K562 (cell line): ENCODE results near the gene CDC23. TPM values are rescaled to one million over a fixed set of nuclear protein-coding genes. Genes with fewer than 3 reads are reported as not detected.

Experiments used
- ATAC-seq: fragments of 200-7000 bp; cut with Tn5 transposase; 3 replicates; pipeline ENCODE4 v1.9.1; 2020; ENCODE audit warnings: moderate library complexity
- BruUV-seq: library from RNA; stranded (reverse); fragments of 400-500 nt; replicated peaks from 2 replicates; lab custom pipeline; 2021; lab: Mats Ljungman, UMichigan
- CTCF ChIA-PET: fragments of 300-600 bp; formaldehyde crosslinking; extraction: SDS; loops from one replicate; lab custom pipeline; 2021; ENCODE audit warnings: low intra/inter-chr PET ratio; lab: Yijun Ruan, JAX
- POLR2A ChIA-PET: fragments of 300-600, 350-650 bp; sonication (Branson Sonifier 250); formaldehyde crosslinking; extraction: SDS; loops from one replicate; lab custom pipeline; 2021; ENCODE audit warnings: antibody characterized with exemption, inconsistent platforms; lab: Yijun Ruan, JAX
- DNase-seq, 4 experiments: peaks; one replicate each; pipeline versions ENCODE4 v3.0.0 to v3.0.0-alpha.2; 2011 to 2018; ENCODE audit warnings: low spot score in 3 of 4, mixed read lengths in 3 of 4; ENCODE audit errors: extremely low read depth in 1 of 4
- FAIRE-seq: peaks from 2 replicates; lab custom pipeline; 2011; peaks lifted over from hg19 to GRCh38; lab: Jason Lieb, UNC
- H2AFZ ChIP-seq: 2 replicates; pipeline ENCODE4 v1.6.0; 2011; ENCODE audit warnings: low read depth, low read length, control low read depth, inconsistent platforms
- H3K27ac ChIP-seq: fragments of 200-600 bp; 3 replicates; pipeline ENCODE4 v1.8.0; 2011; ENCODE audit warnings: low read depth, mild to moderate bottlenecking, control low read depth, inconsistent platforms, low read length, moderate library complexity, mixed read lengths; ENCODE audit errors: extremely low read depth
- H3K27me3 ChIP-seq, 2 experiments: fragments of 300-600 bp in 1 of 2; 2 replicates in 1 of 2; 3 replicates in 1 of 2; pipeline versions ENCODE4 v1.6.0 to v1.8.0; 2011; ENCODE audit warnings: inconsistent platforms in 2 of 2, low read length in 2 of 2, mild to moderate bottlenecking in 1 of 2, mixed read lengths in 1 of 2, moderate library complexity in 1 of 2; ENCODE audit not compliant: control insufficient read depth in 2 of 2, insufficient read depth in 2 of 2
- H3K36me3 ChIP-seq: fragments of 300-600 bp; 3 replicates; pipeline ENCODE4 v1.8.0; 2011; ENCODE audit warnings: mild to moderate bottlenecking, low read length, inconsistent platforms; ENCODE audit not compliant: control insufficient read depth, insufficient read depth
- H3K4me1 ChIP-seq, 2 experiments: fragments of 200-600 bp in 1 of 2; replicated peaks in 1 of 2; 2 replicates in 1 of 2; 3 replicates in 1 of 2; pipeline versions ENCODE4 v1.5.1 to v1.8.0; 2011; ENCODE audit warnings: inconsistent platforms in 2 of 2, low read length in 2 of 2, mild to moderate bottlenecking in 1 of 2, mixed read lengths in 1 of 2, moderate library complexity in 1 of 2; ENCODE audit not compliant: control insufficient read depth in 2 of 2, insufficient read depth in 2 of 2
- H3K4me2 ChIP-seq: 2 replicates; pipeline ENCODE4 v1.6.1; 2011; ENCODE audit warnings: low read length, control low read depth, inconsistent platforms, mixed read lengths; ENCODE audit not compliant: insufficient read depth
- H3K4me3 ChIP-seq: fragments of 200-600 bp; sonication (generic), shearing (Covaris generic); 2 replicates; pipeline ENCODE4 v1.5.1; 2016; ENCODE audit warnings: control low read depth, inconsistent platforms
- H3K79me2 ChIP-seq: fragments of 200-600 bp; 3 replicates; pipeline ENCODE4 v1.8.0; 2011; ENCODE audit warnings: low read length, inconsistent platforms; ENCODE audit not compliant: control insufficient read depth, insufficient read depth
- H3K9ac ChIP-seq, 2 experiments: 2 replicates each; pipeline versions ENCODE4 v1.6.0 to v1.6.1; 2011; ENCODE audit warnings: low read depth in 2 of 2, low read length in 2 of 2, control low read depth in 1 of 2, inconsistent platforms in 1 of 2, mild to moderate bottlenecking in 1 of 2, mixed read lengths in 1 of 2; ENCODE audit not compliant: insufficient read depth in 1 of 2
- H3K9me1 ChIP-seq: one replicate; pipeline ENCODE4 v1.6.0; 2011; ENCODE audit warnings: inconsistent platforms, mild to moderate bottlenecking, low read length, moderate library complexity; ENCODE audit not compliant: control insufficient read depth, insufficient read depth
- H3K9me3 ChIP-seq: replicated peaks from 2 replicates; pipeline ENCODE4 v1.5.1; 2011; ENCODE audit warnings: low read depth, low read length, inconsistent platforms; ENCODE audit not compliant: control insufficient read depth, insufficient read depth
- H4K20me1 ChIP-seq: replicated peaks from 2 replicates; pipeline ENCODE4 v1.6.1; 2011; ENCODE audit warnings: low read length, inconsistent platforms, mixed read lengths; ENCODE audit not compliant: control insufficient read depth, insufficient read depth
- ARID3A ChIP-seq: IDR thresholded peaks from 2 replicates; pipeline ENCODE4 v1.6.1; 2012; ENCODE audit warnings: low read depth, low read length, improper control_type of control experiment, borderline replicate concordance
- ETV6 ChIP-seq, 3 experiments: fragments of 150-350 bp in 1 of 3; sonication (generic) in 1 of 3; formaldehyde crosslinking in 1 of 3; IDR thresholded peaks; 2 replicates each; pipeline versions ENCODE4 v1.6.1 to v1.8.0; 2014 to 2022; ENCODE audit warnings: borderline replicate concordance in 2 of 3, low read depth in 2 of 3, antibody characterized with exemption in 1 of 3, low read length in 1 of 3, mild to moderate bottlenecking in 1 of 3, missing genetic modification reagents in 1 of 3
- HEY1 ChIP-seq: fragments of 250-450 bp; sonication (Bioruptor Pico); IDR thresholded peaks from 2 replicates; pipeline ENCODE4 v1.5.0; 2020; ENCODE audit warnings: mild to moderate bottlenecking, moderate library complexity, borderline replicate concordance
- KDM5B ChIP-seq: fragments of 200-600 bp; sonication (generic); IDR thresholded peaks from 2 replicates; pipeline ENCODE4 v1.6.1; 2012; ENCODE audit warnings: low read depth, mild to moderate bottlenecking, moderate library complexity, low read length, control low read depth, inconsistent platforms; ENCODE audit not compliant: insufficient replicate concordance
- MEIS2 ChIP-seq: fragments of 450-650 bp; IDR thresholded peaks from 2 replicates; pipeline ENCODE4 v1.6.1; 2014; ENCODE audit warnings: mild to moderate bottlenecking; ENCODE audit not compliant: partially characterized antibody
- MTA3 ChIP-seq: fragments of 450-650 bp; formaldehyde crosslinking; IDR thresholded peaks from 2 replicates; pipeline ENCODE4 v1.6.1; 2017; ENCODE audit warnings: mild to moderate bottlenecking, borderline replicate concordance
- NCOA2 ChIP-seq, 2 experiments: fragments of 450-650 bp; IDR thresholded peaks; 2 replicates each; pipeline ENCODE4 v1.6.1; 2018; ENCODE audit warnings: mild to moderate bottlenecking in 2 of 2, moderate library complexity in 1 of 2; ENCODE audit not compliant: partially characterized antibody in 2 of 2
- PCBP1 ChIP-seq: fragments of 200-400 bp; formaldehyde crosslinking; IDR thresholded peaks from 2 replicates; pipeline ENCODE4 v1.6.1; 2018; ENCODE audit warnings: mild to moderate bottlenecking, low read depth, low read length; ENCODE audit not compliant: poor library complexity, severe bottlenecking
- PHF8 ChIP-seq: fragments of 200-600 bp; sonication (generic); IDR thresholded peaks from 2 replicates; pipeline ENCODE4 v1.6.1; 2012; ENCODE audit warnings: mixed run types, mild to moderate bottlenecking, inconsistent platforms, low read length, moderate library complexity, borderline replicate concordance
- RFX1 ChIP-seq: fragments of 450-650 bp; IDR thresholded peaks from 2 replicates; pipeline ENCODE4 v1.6.1; 2016; ENCODE audit warnings: mild to moderate bottlenecking, moderate library complexity
- RFX7 ChIP-seq: fragments of 250-450 bp; sonication (Bioruptor Pico); IDR thresholded peaks from 2 replicates; pipeline ENCODE4 v1.5.1; 2021; ENCODE audit warnings: mild to moderate bottlenecking
- RUNX1 ChIP-seq: sonication (generic); IDR thresholded peaks from 2 replicates; pipeline ENCODE4 v1.6.1; 2016; ENCODE audit warnings: antibody characterized with exemption, low read depth
- SOX6 ChIP-seq: fragments of 450-650 bp; IDR thresholded peaks from 2 replicates; pipeline ENCODE4 v1.6.1; 2014; ENCODE audit warnings: mild to moderate bottlenecking
- TBL1XR1 ChIP-seq, 2 experiments: IDR thresholded peaks; 2 replicates each; pipeline ENCODE4 v1.6.1; 2012; ENCODE audit warnings: improper control_type of control experiment in 2 of 2, low read length in 2 of 2, mild to moderate bottlenecking in 1 of 2
- TCFL5 ChIP-seq: fragments of 250-450 bp; sonication (Bioruptor Pico); conservative IDR thresholded peaks from 2 replicates; pipeline ENCODE4 v1.6.1; 2021; ENCODE audit warnings: mild to moderate bottlenecking, moderate library complexity, matching md5 sums
- TOE1 ChIP-seq, 2 experiments: fragments of 450-650 bp in 1 of 2; sonication (generic) in 1 of 2; formaldehyde crosslinking in 1 of 2; IDR thresholded peaks; 2 replicates each; pipeline versions ENCODE4 v1.7.1 to v1.8.0; 2016 to 2022; ENCODE audit warnings: borderline replicate concordance in 2 of 2, mild to moderate bottlenecking in 2 of 2, antibody characterized with exemption in 1 of 2, inconsistent platforms in 1 of 2, low read depth in 1 of 2, missing genetic modification reagents in 1 of 2, moderate library complexity in 1 of 2
- ZKSCAN8 ChIP-seq: fragments of 200-800 bp; sonication (Bioruptor generic); IDR thresholded peaks from 2 replicates; pipeline ENCODE4 v1.6.1; 2016; ENCODE audit warnings: missing genetic modification characterization, missing compliant biosample characterization
- ZNF445 ChIP-seq: fragments of 250-450 bp; sonication (Bioruptor Pico); IDR thresholded peaks from 2 replicates; pipeline ENCODE4 v1.4.0; 2020; ENCODE audit warnings: low read depth, mild to moderate bottlenecking, moderate library complexity
- ZNF699 ChIP-seq: fragments of 250-450 bp; sonication (Bioruptor Pico); IDR thresholded peaks from 2 replicates; pipeline ENCODE4 v1.8.0; 2021; ENCODE audit warnings: mild to moderate bottlenecking, moderate library complexity; ENCODE audit not compliant: insufficient replicate concordance
- ZNF766 ChIP-seq: fragments of 200-800 bp; sonication (Bioruptor generic); conservative IDR thresholded peaks from 2 replicates; pipeline ENCODE4 v1.6.1; 2016; ENCODE audit warnings: missing genetic modification characterization, missing compliant biosample characterization
- WGBS: fragments of 100-300 bp; shearing (Covaris generic); methylation state at CpG from one replicate; pipeline ENCODE4 v1.1.6; 2016; ENCODE audit warnings: low coverage, mixed read lengths; ENCODE audit not compliant: insufficient coverage; ENCODE audit errors: missing lambda C conversion rate; 5-methylcytosine and 5-hydroxymethylcytosine counted together
- in situ Hi-C: fragments of 300-500 bp; cut with MboI; formaldehyde crosslinking; loops from 4 replicates; pipeline ENCODE4 v1.15.0; 2018; ENCODE audit warnings: inconsistent platforms, mixed read lengths
- intact Hi-C: fragments of 100-400 bp; cut with micrococcal nuclease; formaldehyde crosslinking; loops from 2 replicates; pipeline ENCODE4 v1.14.2; 2022
- polyA plus RNA-seq, 8 experiments: library from polyadenylated mRNA; depleted of rRNA in 4 of 8; stranded (reverse) in 5 of 8; unstranded in 3 of 8; fragments of >200 nt; fragmentation: Nextera tagmentation in 2 of 8; fragmentation: Illumina TruSeq in 1 of 8; extraction: Ambion mirVana in 2 of 8; extraction: Trizol in 1 of 8; gene quantifications; 2 replicates each; pipeline versions ENCODE4 v1.2.1 to v1.2.3, GENCODE V29; 2011 to 2014; ENCODE audit warnings: inconsistent platforms in 1 of 8, missing spikeins in 1 of 8
- total RNA-seq, 7 experiments: library from RNA; depleted of rRNA in 6 of 7; stranded (reverse); fragments of >200 nt in 6 of 7; fragmentation: Illumina TruSeq in 2 of 7; extraction: Trizol in 2 of 7; gene quantifications; 2 replicates each; pipeline versions ENCODE4 v1.2.1 to v1.2.3, GENCODE V29; 2011 to 2021; ENCODE audit warnings: low replicate concordance in 1 of 7

CDC23 gene
- total and polyA plus RNA-seq, 9 of the 15 experiments (the other 6 are each of a cell fraction or from before 2014, with no cell fraction given) = 34.5 to 157 (median 65.5) TPM

GRCh38 chr5:138186002-138186447, 27.1 kb downstream of the CDC23 start:
- Histone ChIP-seq H3K9me3 (no peaks in the 10 kb centered on the region), H3K79me2 (peaks cover 5% of the 10 kb centered on the region), H3K4me3 (no peak overlapping the region), H3K27ac (peak overlapping the region; percentile 55; the same call in 1 of the 3 replicates), H4K20me1 (no peaks in the 10 kb centered on the region), H3K36me3 (peaks cover 97% of the 10 kb centered on the region), H3K9ac (no peak overlapping the region), H3K4me2 (no peak overlapping the region), H3K4me1 (peaks cover 0 to 12% of the 10 kb centered on the region in 2 experiments; a peak in 4 of 5 replicates), H3K9me1 (no peaks in the 10 kb centered on the region), H2AFZ (no peak overlapping the region), H3K27me3 (no peaks in the 10 kb centered on the region)
- BruUV-seq = no TSS peak
- no peak for FAIRE-seq
- 22% methylated on average over 2 of the region's 2 CpGs for WGBS
- peak in 2 of 4 experiments; percentile 10 to 37 for DNase-seq
- in situ Hi-C loops (loop anchor here (25.0 kb wide), 1 partner anchor 226 kb away; no protein-coding TSS in a partner anchor), intact Hi-C loops (no loop called here)
- peak; percentile 69 for ATAC-seq
- ChIA-PET CTCF (interaction anchor here (0.6 kb wide), 1 partner anchor 11 kb away, joined by 7 read pairs; no protein-coding TSS in a partner anchor), POLR2A (interaction anchor here (0.6 to 6.7 kb wide), 8 partner anchors 7 to 358 kb away, joined by 3 to 51 read pairs (median 4); partner anchors contain the start of genes BRD8, CDC23, FAM53C and GFRA3)
- TF ChIP-seq TBL1XR1 (IDR thresholded peaks at IDR 0.05; ENCODE audit: low read length in 2 of 2) (peak in 1 of 2 experiments; percentile 54; a peak in 1 of 4 replicates), PCBP1 (no peak), TOE1 (IDR thresholded peaks at IDR 0.05; ENCODE audit: borderline replicate concordance) (no peak), TOE1 (CRISPR knock-in tag; IDR thresholded peaks at IDR 0.05; ENCODE audit: borderline replicate concordance, low read depth) (no peak), HEY1 (CRISPR knock-in tag) (no peak), ZKSCAN8 (CRISPR knock-in tag) (no peak), TCFL5 (CRISPR knock-in tag) (no peak), RFX1 (peak; percentile 43), PHF8 (no peak), ZNF445 (CRISPR knock-in tag) (no peak), KDM5B (no peak), RFX7 (no peak), MTA3 (0 out of 2 replicates have a peak, but pooled peaks have one; percentile 22), ZNF766 (CRISPR knock-in tag) (peak; percentile 74), MEIS2 (no peak), NCOA2 (IDR thresholded peaks at IDR 0.05; ENCODE audit: partially characterized antibody in 2 of 2) (no peak), ARID3A (no peak), RUNX1 (no peak), ETV6 (IDR thresholded peaks at IDR 0.05; ENCODE audit: borderline replicate concordance in 1 of 2, low read depth in 2 of 2, low read length in 1 of 2) (no peak), ETV6 (CRISPR knock-in tag; IDR thresholded peaks at IDR 0.05; ENCODE audit: borderline replicate concordance) (no peak), SOX6 (peak; percentile 25; the same call in 1 of the 2 replicates), ZNF699 (no peak)
